AG04449 (cell line): ENCODE results near the gene NTM.

Source experiments
- CTCF ChIA-PET: fragments of 350-600 bp; formaldehyde crosslinking; extraction: SDS; loops from one replicate; lab custom pipeline; 2021; ENCODE audit warnings: antibody characterized with exemption; lab: Yijun Ruan, JAX
- POLR2A ChIA-PET: fragments of 400-600, 350-600 bp; formaldehyde crosslinking; extraction: SDS; loops from one replicate; lab custom pipeline; 2020; ENCODE audit warnings: antibody characterized with exemption, inconsistent platforms; lab: Yijun Ruan, JAX
- DNase-seq: peaks from one replicate; pipeline ENCODE4 v3.0.0-alpha.2; 2010; ENCODE audit warnings: low read depth, low spot score
- H3K4me3 ChIP-seq: 2 replicates; pipeline ENCODE4 v1.5.1; 2011; ENCODE audit warnings: low read depth, mild to moderate bottlenecking, control low read depth, low read length
- CTCF ChIP-seq: IDR thresholded peaks from one replicate; pipeline ENCODE4 v1.5.1; 2011; ENCODE audit warnings: mild to moderate bottlenecking, moderate library complexity, low read length, control low read depth, inconsistent platforms; ENCODE audit not compliant: insufficient read depth; ENCODE audit errors: missing control alignments

The NTM gene

GRCh38 chr11:131823772-131824171 lies 453.4 kb downstream of the NTM start:
- TF ChIP-seq CTCF = no peak
- DNase-seq = no peak
- H3K4me3 ChIP-seq = no peak overlapping the region
- ChIA-PET CTCF (interaction anchor here (0.6 to 1.5 kb wide), 3 partner anchors 8 to 22 kb away, joined by 3 read pairs; no protein-coding TSS in a partner anchor), POLR2A (no interaction called here)

GRCh38 chr11:131824771-131825170 lies 454.4 kb downstream of the NTM start:
- DNase-seq = no peak
- CTCF ChIA-PET = interaction anchor here (0.8 to 0.9 kb wide), 2 partner anchors 16 to 77 kb away, joined by 3 read pairs; no protein-coding TSS in a partner anchor
- H3K4me3 ChIP-seq = no peak overlapping the region
- POLR2A ChIA-PET = no interaction called here
- TF ChIP-seq CTCF = no peak

- no peak for TF ChIP-seq CTCF
- DNase-seq = no peak
- ChIA-PET CTCF (interaction anchor here (1.2 kb wide), 1 partner anchor 13 kb away, joined by 3 read pairs; no protein-coding TSS in a partner anchor), POLR2A (no interaction called here)
- H3K4me3 ChIP-seq = no peak overlapping the region
These were observed 457.0 kb downstream of the NTM start for GRCh38 chr11:131827430-131827829.

GRCh38 chr11:131829725-131830124 lies 459.3 kb downstream of the NTM start:
- POLR2A ChIA-PET = no interaction called here
- CTCF ChIA-PET = no interaction called here
- DNase-seq = no peak
- H3K4me3 ChIP-seq = no peak overlapping the region
- no peak for TF ChIP-seq CTCF

- no peak for DNase-seq
- H3K4me3 ChIP-seq = no peak overlapping the region
- POLR2A ChIA-PET = no interaction called here
- TF ChIP-seq CTCF = no peak
- CTCF ChIA-PET = interaction anchor here (1.0 to 1.3 kb wide), 3 partner anchors 9 to 10 kb away, joined by 3 to 4 read pairs (median 3); no protein-coding TSS in a partner anchor
These were observed 461.7 kb downstream of the NTM start for GRCh38 chr11:131832079-131832478.

- CTCF ChIA-PET = interaction anchor here (0.7 to 1.3 kb wide), 3 partner anchors 9 to 144 kb away, joined by 3 to 4 read pairs (median 3); no protein-coding TSS in a partner anchor
- no peak overlapping the region for H3K4me3 ChIP-seq
- no peak for DNase-seq
- TF ChIP-seq CTCF = no peak
- POLR2A ChIA-PET = no interaction called here
These were observed 463.0 kb downstream of the NTM start for GRCh38 chr11:131833366-131833765.
